ENCODE measurements around the gene GPX2. TPM values are rescaled to one million over a fixed set of nuclear protein-coding genes. Genes with fewer than 3 reads are reported as not detected.

The GPX2 gene
- total RNA-seq, 2 donors from 2014 or later, result 2.6 to 3.7 TPM

DNA sequence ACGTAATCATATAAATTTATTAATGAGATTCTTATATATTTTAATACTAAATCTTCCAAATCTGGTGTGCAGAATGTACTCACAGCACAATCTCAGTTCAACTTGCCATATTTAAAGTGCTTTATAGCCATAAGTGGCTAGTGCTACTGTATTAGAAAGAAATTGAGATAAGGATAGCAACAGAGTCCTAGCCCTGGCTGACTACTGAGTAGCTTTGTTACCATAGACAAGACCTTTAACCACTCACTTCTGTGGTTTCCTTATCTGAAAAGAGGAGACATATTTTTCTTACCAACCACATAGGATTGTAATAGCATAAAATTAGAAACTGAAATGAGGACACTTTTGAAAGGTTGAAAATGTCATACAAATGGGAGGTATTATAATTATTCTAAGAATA lies 30.3 kb downstream of the GPX2 start:
- Mint-ChIP-seq H3K27me3 (ENCODE audit: insufficient read depth) (no peaks in the 10 kb centered on the region), H3K4me1 (peaks cover 8% of the 10 kb centered on the region), H3K27ac (no peak overlapping the region), H3K4me3 (no peak overlapping the region), H3K9me3 (no peaks in the 10 kb centered on the region), H3K36me3 (ENCODE audit: low read depth) (peaks cover 8% of the 10 kb centered on the region)
- no peak overlapping the region for H3K4me3 ChIP-seq (ENCODE audit: low read length)
- H3K9ac ChIP-seq (ENCODE audit: extremely low read depth, low read length, poor library complexity, severe bottlenecking), result no peak overlapping the region
- H3K4me1 ChIP-seq (ENCODE audit: control insufficient read depth, insufficient read depth, low read length), result no peaks in the 10 kb centered on the region
- no peaks in the 10 kb centered on the region for H3K36me3 ChIP-seq (ENCODE audit: control insufficient read depth, insufficient read depth, low read length)
- DNase-seq, result no peak
- H3K27ac ChIP-seq (ENCODE audit: low read depth, low read length), result no peak overlapping the region
- TF ChIP-seq, protein P1, sequence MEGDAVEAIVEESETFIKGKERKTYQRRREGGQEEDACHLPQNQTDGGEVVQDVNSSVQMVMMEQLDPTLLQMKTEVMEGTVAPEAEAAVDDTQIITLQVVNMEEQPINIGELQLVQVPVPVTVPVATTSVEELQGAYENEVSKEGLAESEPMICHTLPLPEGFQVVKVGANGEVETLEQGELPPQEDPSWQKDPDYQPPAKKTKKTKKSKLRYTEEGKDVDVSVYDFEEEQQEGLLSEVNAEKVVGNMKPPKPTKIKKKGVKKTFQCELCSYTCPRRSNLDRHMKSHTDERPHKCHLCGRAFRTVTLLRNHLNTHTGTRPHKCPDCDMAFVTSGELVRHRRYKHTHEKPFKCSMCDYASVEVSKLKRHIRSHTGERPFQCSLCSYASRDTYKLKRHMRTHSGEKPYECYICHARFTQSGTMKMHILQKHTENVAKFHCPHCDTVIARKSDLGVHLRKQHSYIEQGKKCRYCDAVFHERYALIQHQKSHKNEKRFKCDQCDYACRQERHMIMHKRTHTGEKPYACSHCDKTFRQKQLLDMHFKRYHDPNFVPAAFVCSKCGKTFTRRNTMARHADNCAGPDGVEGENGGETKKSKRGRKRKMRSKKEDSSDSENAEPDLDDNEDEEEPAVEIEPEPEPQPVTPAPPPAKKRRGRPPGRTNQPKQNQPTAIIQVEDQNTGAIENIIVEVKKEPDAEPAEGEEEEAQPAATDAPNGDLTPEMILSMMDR (conservative IDR thresholded peaks at IDR 0.05), result no peak
- no peaks in the 10 kb centered on the region for H3K27me3 ChIP-seq (ENCODE audit: control insufficient read depth, insufficient read depth, low read length, poor library complexity, severe bottlenecking)
- H3K9me3 ChIP-seq (ENCODE audit: control insufficient read depth, low read length), result no peaks in the 10 kb centered on the region
- WGBS, 2 experiments (ENCODE audit: insufficient coverage in 1 of 2, insufficient read length in 1 of 2), result no CpG with 5 or more reads among the region's 1 CpG

DNA sequence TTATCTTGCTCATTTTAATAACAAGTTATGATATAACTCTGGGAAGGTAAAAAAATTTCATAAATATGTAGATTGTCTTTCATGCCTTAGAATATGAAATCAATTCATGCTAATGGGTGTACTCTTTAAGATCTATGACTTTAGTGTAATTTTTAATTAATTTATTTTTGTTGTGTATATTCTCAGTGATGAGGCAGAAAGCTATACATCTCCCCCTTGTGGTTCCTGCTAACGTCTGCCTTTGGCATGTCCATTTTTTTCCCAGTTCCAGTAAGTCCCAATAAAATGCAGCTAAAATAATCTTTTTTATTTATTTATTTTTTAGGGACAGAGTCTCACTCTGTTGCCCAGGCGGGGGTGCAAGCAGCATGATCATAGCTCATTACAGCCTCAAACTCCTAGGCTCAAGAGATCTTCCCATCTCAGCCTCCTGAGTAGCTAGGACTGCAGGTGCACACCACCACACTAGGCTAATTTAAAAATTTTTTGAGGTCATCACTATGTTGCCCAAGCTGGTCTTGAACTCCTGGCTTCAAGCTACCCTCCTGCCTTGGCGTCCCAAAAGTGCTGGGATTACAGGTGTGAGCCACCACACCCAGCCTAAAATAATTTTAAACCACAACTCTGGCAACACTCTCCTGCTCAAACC lies 31.6 kb downstream of the GPX2 start:
- peaks cover 3% of the 10 kb centered on the region for H3K36me3 Mint-ChIP-seq (ENCODE audit: low read depth)
- H3K36me3 ChIP-seq (ENCODE audit: control insufficient read depth, insufficient read depth, low read length), result no peaks in the 10 kb centered on the region
- H3K4me1 ChIP-seq (ENCODE audit: control insufficient read depth, insufficient read depth, low read length), result no peaks in the 10 kb centered on the region
- no peak overlapping the region for H3K4me3 Mint-ChIP-seq
- no peaks in the 10 kb centered on the region for H3K9me3 ChIP-seq (ENCODE audit: control insufficient read depth, low read length)
- peak; percentile 50 for DNase-seq
- H3K4me1 Mint-ChIP-seq, result peaks cover 8% of the 10 kb centered on the region
- H3K27me3 ChIP-seq (ENCODE audit: control insufficient read depth, insufficient read depth, low read length, poor library complexity, severe bottlenecking), result no peaks in the 10 kb centered on the region
- H3K27ac Mint-ChIP-seq, result no peak overlapping the region
- WGBS, 2 experiments (ENCODE audit: insufficient coverage in 1 of 2, insufficient read length in 1 of 2), result 19 to 43% methylated on average over 1 to 3 of the region's 3 CpGs
- no peak overlapping the region for H3K9ac ChIP-seq (ENCODE audit: extremely low read depth, low read length, poor library complexity, severe bottlenecking)
- H3K27me3 Mint-ChIP-seq (ENCODE audit: insufficient read depth), result no peaks in the 10 kb centered on the region
- H3K4me3 ChIP-seq (ENCODE audit: low read length), result no peak overlapping the region
- no peak overlapping the region for H3K27ac ChIP-seq (ENCODE audit: low read depth, low read length)
- no peaks in the 10 kb centered on the region for H3K9me3 Mint-ChIP-seq
- TF ChIP-seq, protein P1 (conservative IDR thresholded peaks at IDR 0.05), result peak; percentile 85

DNA sequence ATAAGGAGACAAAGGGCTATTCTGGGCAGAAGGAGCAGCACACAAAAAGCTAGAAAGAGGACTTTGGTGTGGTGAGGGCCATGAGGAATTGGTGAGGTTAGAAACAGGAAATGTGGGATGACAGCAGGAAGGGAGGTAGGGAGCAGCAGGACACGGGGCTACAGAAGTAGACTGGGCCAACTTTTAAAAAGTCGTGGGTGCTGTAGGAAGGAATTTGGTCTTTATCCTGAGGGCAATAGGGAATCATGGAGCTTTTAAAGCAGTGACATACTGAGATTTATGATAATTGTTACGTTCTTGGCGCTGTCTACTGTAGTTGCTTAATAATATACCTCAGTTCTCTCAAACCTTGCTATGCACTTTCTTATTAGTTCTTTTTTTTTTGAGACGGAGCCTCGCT lies 36.5 kb downstream of the GPX2 start:
- H3K27me3 ChIP-seq (ENCODE audit: control insufficient read depth, insufficient read depth, low read length, poor library complexity, severe bottlenecking), result no peaks in the 10 kb centered on the region
- Mint-ChIP-seq H3K36me3 (ENCODE audit: low read depth) (no peaks in the 10 kb centered on the region), H3K9me3 (no peaks in the 10 kb centered on the region), H3K27me3 (ENCODE audit: insufficient read depth) (peaks cover 8% of the 10 kb centered on the region), H3K4me1 (no peaks in the 10 kb centered on the region), H3K27ac (no peak overlapping the region), H3K4me3 (no peak overlapping the region)
- no peaks in the 10 kb centered on the region for H3K9me3 ChIP-seq (ENCODE audit: control insufficient read depth, low read length)
- WGBS, 2 experiments (ENCODE audit: insufficient coverage in 1 of 2, insufficient read length in 1 of 2), result 70 to 95% methylated on average over 6 of the region's 6 CpGs
- TF ChIP-seq, protein P1 (conservative IDR thresholded peaks at IDR 0.05), result no peak
- no peak overlapping the region for H3K4me3 ChIP-seq (ENCODE audit: low read length)
- H3K36me3 ChIP-seq (ENCODE audit: control insufficient read depth, insufficient read depth, low read length), result no peaks in the 10 kb centered on the region
- no peaks in the 10 kb centered on the region for H3K4me1 ChIP-seq (ENCODE audit: control insufficient read depth, insufficient read depth, low read length)
- H3K27ac ChIP-seq (ENCODE audit: low read depth, low read length), result no peak overlapping the region
- no peak overlapping the region for H3K9ac ChIP-seq (ENCODE audit: extremely low read depth, low read length, poor library complexity, severe bottlenecking)
- no peak for DNase-seq

All from endodermal cell (in vitro differentiated cells).